Endodermal cell (in vitro differentiated cells): ENCODE measurements around the gene FHL1. TPM values are rescaled to one million over a fixed set of nuclear protein-coding genes. Genes with fewer than 3 reads are reported as not detected.

Source experiments
- DNase-seq: peaks from one replicate; pipeline ENCODE4 v3.0.0-alpha.2; 2017
- H3K27ac ChIP-seq: 2 replicates; pipeline ENCODE4 v1.5.1; 2013; ENCODE audit warnings: mild to moderate bottlenecking, low read depth, low read length, moderate library complexity
- H3K27me3 ChIP-seq: 2 replicates; pipeline ENCODE4 v1.6.1; 2013; ENCODE audit warnings: mild to moderate bottlenecking, low read length, moderate library complexity; ENCODE audit not compliant: insufficient read depth, control insufficient read depth, poor library complexity, severe bottlenecking
- H3K36me3 ChIP-seq: 2 replicates; pipeline ENCODE4 v1.7.0; 2013; ENCODE audit warnings: mild to moderate bottlenecking, low read length, moderate library complexity; ENCODE audit not compliant: control insufficient read depth, insufficient read depth
- H3K4me1 ChIP-seq: one replicate; pipeline ENCODE4 v1.7.0; 2013; ENCODE audit warnings: low read length; ENCODE audit not compliant: control insufficient read depth, insufficient read depth
- H3K4me3 ChIP-seq: 2 replicates; pipeline ENCODE4 v1.5.1; 2013; ENCODE audit warnings: mild to moderate bottlenecking, low read length, moderate library complexity
- H3K9ac ChIP-seq: 2 replicates; pipeline ENCODE4 v1.6.1; 2013; ENCODE audit warnings: mild to moderate bottlenecking, low read length, moderate library complexity; ENCODE audit not compliant: poor library complexity, severe bottlenecking; ENCODE audit errors: extremely low read depth
- H3K9me3 ChIP-seq: 2 replicates; pipeline ENCODE4 v1.6.1; 2013; ENCODE audit warnings: mild to moderate bottlenecking, low read length, moderate library complexity; ENCODE audit not compliant: control insufficient read depth
- H3K27ac Mint-ChIP-seq: 2 replicates; pipeline ENCODE4 v1.8.0; 2020; ENCODE audit warnings: mixed read lengths
- H3K27me3 Mint-ChIP-seq: 2 replicates; pipeline ENCODE4 v1.8.0; 2021; ENCODE audit warnings: mild to moderate bottlenecking, mixed read lengths; ENCODE audit not compliant: insufficient read depth
- H3K36me3 Mint-ChIP-seq: 2 replicates; pipeline ENCODE4 v1.8.0; 2020; ENCODE audit warnings: low read depth, mixed read lengths
- H3K4me1 Mint-ChIP-seq: 2 replicates; pipeline ENCODE4 v1.8.0; 2020; ENCODE audit warnings: mixed read lengths
- H3K4me3 Mint-ChIP-seq: 2 replicates; pipeline ENCODE4 v1.8.0; 2020; ENCODE audit warnings: mild to moderate bottlenecking, moderate library complexity, mixed read lengths
- H3K9me3 Mint-ChIP-seq: 2 replicates; pipeline ENCODE4 v1.8.0; 2020; ENCODE audit warnings: mild to moderate bottlenecking, mixed read lengths
- CTCF ChIP-seq: fragments of 200-600 bp; sonication (generic); conservative IDR thresholded peaks from 2 replicates; pipeline ENCODE4 v1.5.0; 2021; ENCODE audit warnings: antibody characterized with exemption, mild to moderate bottlenecking
- WGBS, 2 experiments: methylation state at CpG; one replicate each; pipeline versions ENCODE4 v1.1.5 to v1.1.7; 2013; ENCODE audit warnings: missing lambda C conversion rate in 2 of 2, mixed read lengths in 1 of 2; ENCODE audit not compliant: insufficient coverage in 1 of 2, insufficient read length in 1 of 2; 5-methylcytosine and 5-hydroxymethylcytosine counted together
- total RNA-seq, 2 donors: library from RNA; stranded (reverse); fragmentation: NEBNext Ultra II Directional in 1 of 2; extraction: Animal tissue kit (Norgen Biotek cat#: 25700) in 1 of 2; gene quantifications; 2 replicates in 1 of 2; 3 replicates in 1 of 2; pipeline ENCODE4 v1.2.1, GENCODE V29; 2021

FHL1 gene
- total RNA-seq, 2 donors from 2014 or later = 3.7 to 19.3 TPM

- no peak for DNase-seq
- peaks cover 47% of the 10 kb centered on the region for H3K9me3 Mint-ChIP-seq
- WGBS, 2 experiments = 96% methylated on average over 3 of the region's 4 CpGs; no CpG with 5 or more reads in 1 of the 2 experiments
- Histone ChIP-seq H3K36me3 (peaks cover 17% of the 10 kb centered on the region), H3K27ac (no peak overlapping the region), H3K27me3 (no peaks in the 10 kb centered on the region), H3K4me1 (no peaks in the 10 kb centered on the region), H3K9me3 (no peaks in the 10 kb centered on the region), H3K9ac (no peak overlapping the region), H3K4me3 (no peak overlapping the region)
- no peak overlapping the region for H3K4me3 Mint-ChIP-seq
- no peak for TF ChIP-seq CTCF
- no peak overlapping the region for H3K27ac Mint-ChIP-seq
- H3K4me1 Mint-ChIP-seq = no peaks in the 10 kb centered on the region
- peaks cover 36% of the 10 kb centered on the region for H3K36me3 Mint-ChIP-seq
- H3K27me3 Mint-ChIP-seq = no peaks in the 10 kb centered on the region
Observed at GRCh38 chrX:136220540-136220939, 73.2 kb downstream of the FHL1 start.

GRCh38 chrX:136220951-136221350, 73.6 kb downstream of the FHL1 start:
- no peak overlapping the region for H3K4me3 ChIP-seq
- no peaks in the 10 kb centered on the region for H3K27me3 Mint-ChIP-seq
- no peak overlapping the region for H3K4me3 Mint-ChIP-seq

GRCh38 chrX:136221851-136222513, 74.6 kb downstream of the FHL1 start:
- Mint-ChIP-seq H3K9me3 (peaks cover 44% of the 10 kb centered on the region), H3K4me1 (no peaks in the 10 kb centered on the region), H3K27ac (no peak overlapping the region), H3K36me3 (peaks cover 37% of the 10 kb centered on the region), H3K27me3 (no peaks in the 10 kb centered on the region), H3K4me3 (no peak overlapping the region)
- WGBS, 2 experiments = 86 to 90% methylated on average over 3 of the region's 3 CpGs
- Histone ChIP-seq H3K36me3 (peaks cover 19% of the 10 kb centered on the region), H3K9me3 (no peaks in the 10 kb centered on the region), H3K9ac (no peak overlapping the region), H3K27me3 (no peaks in the 10 kb centered on the region), H3K4me1 (no peaks in the 10 kb centered on the region), H3K4me3 (no peak overlapping the region), H3K27ac (no peak overlapping the region)
- no peak for DNase-seq
- TF ChIP-seq CTCF = no peak

More at GRCh38 chrX:136220951-136221350, 73.6 kb downstream of the FHL1 start:
- Histone ChIP-seq H3K4me1 (no peaks in the 10 kb centered on the region), H3K27ac (no peak overlapping the region), H3K9ac (no peak overlapping the region), H3K27me3 (no peaks in the 10 kb centered on the region), H3K9me3 (no peaks in the 10 kb centered on the region), H3K36me3 (peaks cover 17% of the 10 kb centered on the region)
- no peak for TF ChIP-seq CTCF
- WGBS, 2 experiments = 98 to 100% methylated on average over 1 to 3 of the region's 3 CpGs
- peaks cover 37% of the 10 kb centered on the region for H3K36me3 Mint-ChIP-seq
- H3K9me3 Mint-ChIP-seq = peaks cover 45% of the 10 kb centered on the region
- no peaks in the 10 kb centered on the region for H3K4me1 Mint-ChIP-seq
- H3K27ac Mint-ChIP-seq = no peak overlapping the region
- DNase-seq = no peak
